ENCODE measurements around the gene TTC17.
"Not testable (repeated sequence)": the region's sequence is repeated elsewhere in the genome, so short reads cannot be mapped to it uniquely, and the experiment has no call there.

Gene TTC17

GRCh38 chr11:43384393-43384792 is 25.7 kb downstream of the TTC17 start:
- Histone ChIP-seq H3K27ac (ENCODE audit: low read depth, low read length) (no peak overlapping the region), H3K9ac (ENCODE audit: low read length) (no peak overlapping the region), H3K4me3 (ENCODE audit: low read depth, low read length) (no peak overlapping the region), H3K4me1 (ENCODE audit: control insufficient read depth, insufficient read depth, low read length) (peaks cover 10% of the 10 kb centered on the region), H3K27me3 (ENCODE audit: control insufficient read depth, insufficient read depth, low read length) (no peaks in the 10 kb centered on the region), H3K36me3 (ENCODE audit: control insufficient read depth, insufficient read depth, low read length) (peaks cover 19% of the 10 kb centered on the region), H3K9me3 (ENCODE audit: control insufficient read depth, insufficient read depth, low read depth, low read length) (no peaks in the 10 kb centered on the region)

- H3K27ac ChIP-seq (ENCODE audit: low read depth, low read length) = no peak overlapping the region
- peaks cover 71% of the 10 kb centered on the region for H3K36me3 ChIP-seq (ENCODE audit: control insufficient read depth, insufficient read depth, low read length)
- H3K4me3 ChIP-seq (ENCODE audit: low read depth, low read length) = no peak overlapping the region
- no peak overlapping the region for H3K9ac ChIP-seq (ENCODE audit: low read length)
- H3K9me3 ChIP-seq (ENCODE audit: control insufficient read depth, insufficient read depth, low read depth, low read length) = no peaks in the 10 kb centered on the region
- peaks cover 10% of the 10 kb centered on the region for H3K4me1 ChIP-seq (ENCODE audit: control insufficient read depth, insufficient read depth, low read length)
- no peaks in the 10 kb centered on the region for H3K27me3 ChIP-seq (ENCODE audit: control insufficient read depth, insufficient read depth, low read length)
Measured at GRCh38 chr11:43392713-43393112, 34.0 kb downstream of the TTC17 start.

GRCh38 chr11:43393765-43394355 is 35.1 kb downstream of the TTC17 start:
- no peaks in the 10 kb centered on the region for H3K27me3 ChIP-seq (ENCODE audit: control insufficient read depth, insufficient read depth, low read length)
- peaks cover 82% of the 10 kb centered on the region for H3K36me3 ChIP-seq (ENCODE audit: control insufficient read depth, insufficient read depth, low read length)
- no peak overlapping the region for H3K9ac ChIP-seq (ENCODE audit: low read length)
- H3K9me3 ChIP-seq (ENCODE audit: control insufficient read depth, insufficient read depth, low read depth, low read length) = no peaks in the 10 kb centered on the region
- no peak overlapping the region for H3K4me3 ChIP-seq (ENCODE audit: low read depth, low read length)
- H3K4me1 ChIP-seq (ENCODE audit: control insufficient read depth, insufficient read depth, low read length) = peaks cover 10% of the 10 kb centered on the region
- no peak overlapping the region for H3K27ac ChIP-seq (ENCODE audit: low read depth, low read length)

GRCh38 chr11:43396617-43397016 is 37.9 kb downstream of the TTC17 start:
- H3K4me1 ChIP-seq (ENCODE audit: control insufficient read depth, insufficient read depth, low read length) = peaks cover 10% of the 10 kb centered on the region
- no peaks in the 10 kb centered on the region for H3K27me3 ChIP-seq (ENCODE audit: control insufficient read depth, insufficient read depth, low read length)
- H3K9ac ChIP-seq (ENCODE audit: low read length) = no peak overlapping the region
- H3K4me3 ChIP-seq (ENCODE audit: low read depth, low read length) = no peak overlapping the region
- H3K36me3 ChIP-seq (ENCODE audit: control insufficient read depth, insufficient read depth, low read length) = peaks cover 87% of the 10 kb centered on the region
- H3K27ac ChIP-seq (ENCODE audit: low read depth, low read length) = no peak overlapping the region
- no peaks in the 10 kb centered on the region for H3K9me3 ChIP-seq (ENCODE audit: control insufficient read depth, insufficient read depth, low read depth, low read length)

- H3K4me1 ChIP-seq (ENCODE audit: control insufficient read depth, insufficient read depth, low read length) = peaks cover 10% of the 10 kb centered on the region
- H3K27me3 ChIP-seq (ENCODE audit: control insufficient read depth, insufficient read depth, low read length) = no peaks in the 10 kb centered on the region
- no peak overlapping the region for H3K9ac ChIP-seq (ENCODE audit: low read length)
- no peak overlapping the region for H3K27ac ChIP-seq (ENCODE audit: low read depth, low read length)
- no peak overlapping the region for H3K4me3 ChIP-seq (ENCODE audit: low read depth, low read length)
- H3K36me3 ChIP-seq (ENCODE audit: control insufficient read depth, insufficient read depth, low read length) = peaks cover 86% of the 10 kb centered on the region
- no peaks in the 10 kb centered on the region for H3K9me3 ChIP-seq (ENCODE audit: control insufficient read depth, insufficient read depth, low read depth, low read length)
Measured at GRCh38 chr11:43397251-43397650, 38.5 kb downstream of the TTC17 start.

GRCh38 chr11:43399983-43400630 is 41.4 kb downstream of the TTC17 start:
- Histone ChIP-seq H3K4me1 (ENCODE audit: control insufficient read depth, insufficient read depth, low read length) (no peaks in the 10 kb centered on the region), H3K27ac (ENCODE audit: low read depth, low read length) (no peak overlapping the region), H3K9me3 (ENCODE audit: control insufficient read depth, insufficient read depth, low read depth, low read length) (no peaks in the 10 kb centered on the region), H3K27me3 (ENCODE audit: control insufficient read depth, insufficient read depth, low read length) (no peaks in the 10 kb centered on the region), H3K4me3 (ENCODE audit: low read depth, low read length) (no peak overlapping the region), H3K9ac (ENCODE audit: low read length) (no peak overlapping the region), H3K36me3 (ENCODE audit: control insufficient read depth, insufficient read depth, low read length) (peaks cover 89% of the 10 kb centered on the region)

- H3K4me3 ChIP-seq (ENCODE audit: low read depth, low read length) = no peak overlapping the region
Measured at GRCh38 chr11:43401252-43401651, 42.5 kb downstream of the TTC17 start.

GRCh38 chr11:43401811-43402210 is 43.1 kb downstream of the TTC17 start:
- not testable (repeated sequence) for H3K4me3 ChIP-seq (ENCODE audit: low read depth, low read length); H3K27me3 ChIP-seq (ENCODE audit: control insufficient read depth, insufficient read depth, low read length); H3K9me3 ChIP-seq (ENCODE audit: control insufficient read depth, insufficient read depth, low read depth, low read length); H3K27ac ChIP-seq (ENCODE audit: low read depth, low read length); H3K9ac ChIP-seq (ENCODE audit: low read length); H3K4me1 ChIP-seq (ENCODE audit: control insufficient read depth, insufficient read depth, low read length)
- H3K36me3 ChIP-seq (ENCODE audit: control insufficient read depth, insufficient read depth, low read length) = peaks cover 96% of the 10 kb centered on the region

More at GRCh38 chr11:43401252-43401651, 42.5 kb downstream of the TTC17 start:
- Histone ChIP-seq H3K27me3 (ENCODE audit: control insufficient read depth, insufficient read depth, low read length) (no peaks in the 10 kb centered on the region), H3K9me3 (ENCODE audit: control insufficient read depth, insufficient read depth, low read depth, low read length) (no peaks in the 10 kb centered on the region), H3K27ac (ENCODE audit: low read depth, low read length) (no peak overlapping the region), H3K9ac (ENCODE audit: low read length) (no peak overlapping the region), H3K4me1 (ENCODE audit: control insufficient read depth, insufficient read depth, low read length) (no peaks in the 10 kb centered on the region), H3K36me3 (ENCODE audit: control insufficient read depth, insufficient read depth, low read length) (peaks cover 96% of the 10 kb centered on the region)

GRCh38 chr11:43403357-43404231 is 44.9 kb downstream of the TTC17 start:
- H3K4me3 ChIP-seq (ENCODE audit: low read depth, low read length) = no peak overlapping the region
- no peaks in the 10 kb centered on the region for H3K27me3 ChIP-seq (ENCODE audit: control insufficient read depth, insufficient read depth, low read length)
- no peaks in the 10 kb centered on the region for H3K4me1 ChIP-seq (ENCODE audit: control insufficient read depth, insufficient read depth, low read length)
- H3K36me3 ChIP-seq (ENCODE audit: control insufficient read depth, insufficient read depth, low read length) = peaks cover 96% of the 10 kb centered on the region
- H3K27ac ChIP-seq (ENCODE audit: low read depth, low read length) = no peak overlapping the region
- no peak overlapping the region for H3K9ac ChIP-seq (ENCODE audit: low read length)
- H3K9me3 ChIP-seq (ENCODE audit: control insufficient read depth, insufficient read depth, low read depth, low read length) = no peaks in the 10 kb centered on the region

- Histone ChIP-seq H3K27me3 (ENCODE audit: control insufficient read depth, insufficient read depth, low read length) (no peaks in the 10 kb centered on the region), H3K9me3 (ENCODE audit: control insufficient read depth, insufficient read depth, low read depth, low read length) (no peaks in the 10 kb centered on the region), H3K9ac (ENCODE audit: low read length) (no peak overlapping the region), H3K27ac (ENCODE audit: low read depth, low read length) (no peak overlapping the region), H3K4me1 (ENCODE audit: control insufficient read depth, insufficient read depth, low read length) (no peaks in the 10 kb centered on the region), H3K36me3 (ENCODE audit: control insufficient read depth, insufficient read depth, low read length) (peaks cover 94% of the 10 kb centered on the region), H3K4me3 (ENCODE audit: low read depth, low read length) (no peak overlapping the region)
Measured at GRCh38 chr11:43404406-43404805, 45.7 kb downstream of the TTC17 start.
